Stimulated activated CD8-positive, alpha-beta memory T cell treated with anti-CD3 and anti-CD28 coated beads, Interleukin-4, amount 100 ng/mL, for 48 hours (primary cell): ENCODE data around the gene C6orf132.

Experiments
- DNase-seq: peaks from one replicate; pipeline ENCODE4 v3.0.0-alpha.2; 2020

The C6orf132 gene

GRCh38 chr6:42071881-42072583 is 70.4 kb downstream of the C6orf132 start:
- no peak for DNase-seq

DNA sequence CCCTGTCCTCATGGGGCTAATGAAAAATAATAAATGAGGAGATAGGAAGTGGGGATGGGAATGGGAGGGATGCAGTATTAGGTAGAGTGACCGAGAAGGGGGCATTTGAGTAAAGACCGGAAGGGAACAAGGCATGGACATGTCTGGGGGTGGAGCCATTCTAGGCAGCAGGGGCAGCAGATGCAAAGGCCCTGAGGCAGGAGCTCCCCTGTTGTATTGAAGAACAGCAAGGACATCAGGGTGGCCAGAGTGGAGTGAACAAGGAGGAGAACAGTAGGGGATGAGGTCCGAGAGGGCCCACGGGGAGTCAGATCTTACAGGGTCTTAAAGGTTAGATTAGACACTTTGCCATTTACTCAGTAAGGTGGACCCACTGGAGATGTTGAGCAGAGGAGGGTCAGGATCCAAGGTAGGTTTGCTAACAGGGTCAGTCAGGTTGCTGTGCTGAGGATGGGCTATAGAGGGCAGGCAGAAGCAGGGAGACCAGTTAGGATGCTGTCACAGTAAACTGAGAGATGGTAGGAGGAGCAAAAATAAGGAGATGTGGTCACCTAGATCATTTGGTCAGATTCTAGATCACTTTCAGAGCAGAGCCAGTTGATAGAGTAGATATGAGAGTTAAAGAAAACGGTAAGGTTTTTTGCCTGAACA is 73.4 kb downstream of the C6orf132 start:
- DNase-seq = no peak

DNA sequence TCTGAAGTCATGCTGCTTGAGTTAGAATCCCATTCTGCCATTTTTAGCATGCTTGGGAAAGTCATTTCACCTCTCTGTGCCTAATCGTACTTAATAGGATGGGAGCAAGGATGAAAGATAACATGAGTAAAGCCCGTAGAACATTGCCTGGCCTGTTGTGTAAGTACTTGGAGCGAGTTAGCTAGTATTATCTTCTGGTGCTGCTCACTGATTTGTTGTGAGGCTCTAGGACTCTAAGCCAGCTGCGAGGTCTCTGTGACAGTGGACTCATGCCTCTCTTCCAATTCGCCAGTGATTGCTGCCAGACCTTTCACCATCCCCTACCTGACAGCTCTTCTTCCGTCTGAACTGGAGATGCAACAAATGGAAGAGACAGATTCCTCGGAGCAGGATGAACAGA is 74.2 kb downstream of the C6orf132 start:
- no peak for DNase-seq

- no peak for DNase-seq
Measured at GRCh38 chr6:42066156-42066675, 76.2 kb downstream of the C6orf132 start.

DNA sequence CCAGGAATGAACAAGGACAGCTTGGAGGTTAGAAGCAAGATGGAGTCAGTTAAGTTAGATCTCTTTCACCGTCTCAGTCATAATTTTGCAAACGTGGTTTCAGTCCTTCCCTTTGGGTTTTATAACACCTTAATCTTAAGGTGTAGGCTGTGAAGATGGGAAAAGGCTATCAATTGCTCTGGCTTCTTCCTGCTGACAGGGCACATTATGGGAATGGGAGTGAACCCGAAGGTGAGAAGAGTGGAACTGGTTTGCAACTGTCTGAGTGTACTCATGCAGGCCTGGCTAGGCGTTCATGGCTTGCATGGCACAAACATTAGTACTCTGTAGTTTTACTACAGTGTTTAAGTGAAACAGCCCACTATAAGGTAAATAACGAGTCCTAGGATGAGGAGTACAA is 82.7 kb downstream of the C6orf132 start:
- DNase-seq = no peak

DNA sequence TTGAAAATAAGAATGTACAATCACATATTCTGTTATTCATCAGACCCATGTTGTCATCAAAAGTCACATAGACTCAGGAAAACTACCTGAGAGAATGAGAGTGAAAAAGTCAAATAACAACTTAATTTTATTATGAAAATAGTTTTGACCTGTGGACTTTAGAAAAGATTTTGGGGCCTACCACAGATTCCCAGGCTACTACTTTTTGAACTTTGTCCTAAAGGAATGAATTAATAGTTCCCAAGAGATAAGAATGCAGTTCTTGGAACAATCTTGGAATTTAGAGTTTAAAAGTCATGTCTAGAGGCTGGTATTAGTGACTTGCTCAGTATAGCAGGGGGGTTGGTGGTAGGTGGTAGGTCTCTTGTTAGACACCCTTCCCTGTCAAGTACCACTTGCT is 88.8 kb downstream of the C6orf132 start:
- DNase-seq = no peak

DNA sequence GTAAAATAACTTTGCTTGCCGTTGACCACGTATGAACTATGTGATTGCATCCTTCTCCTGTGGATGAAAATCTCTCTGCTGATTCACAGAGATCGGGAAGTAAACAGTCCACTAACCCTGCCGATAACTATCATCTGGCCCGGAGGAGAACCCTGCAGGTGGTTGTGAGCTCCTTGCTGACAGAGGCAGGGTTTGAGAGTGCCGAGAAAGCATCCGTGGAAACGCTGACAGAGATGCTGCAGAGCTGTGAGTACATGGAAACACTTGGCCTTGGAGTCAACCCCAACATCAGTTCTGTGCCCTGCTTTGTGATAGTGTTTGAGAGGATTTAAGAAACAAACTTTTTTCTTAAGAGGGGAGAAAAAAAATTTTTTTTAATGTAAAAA is 91.2 kb downstream of the C6orf132 start:
- no peak for DNase-seq
